Stimulated activated CD4-positive, alpha-beta T cell treated with anti-CD3 and anti-CD28 coated beads, Interleukin-4, amount 100 ng/mL, for 4 hours (primary cell): ENCODE measurements around the gene AZGP1.
A peak's percentile ranks its signal among the peaks of the same experiment; 100 is the strongest.
"Not testable (repeated sequence)": the region's sequence is repeated elsewhere in the genome, so short reads cannot be mapped to it uniquely, and the experiment has no call there.

Experiments used
- DNase-seq, 2 experiments: peaks; one replicate each; pipeline ENCODE4 v3.0.0-alpha.2; 2020

AZGP1 gene

DNA sequence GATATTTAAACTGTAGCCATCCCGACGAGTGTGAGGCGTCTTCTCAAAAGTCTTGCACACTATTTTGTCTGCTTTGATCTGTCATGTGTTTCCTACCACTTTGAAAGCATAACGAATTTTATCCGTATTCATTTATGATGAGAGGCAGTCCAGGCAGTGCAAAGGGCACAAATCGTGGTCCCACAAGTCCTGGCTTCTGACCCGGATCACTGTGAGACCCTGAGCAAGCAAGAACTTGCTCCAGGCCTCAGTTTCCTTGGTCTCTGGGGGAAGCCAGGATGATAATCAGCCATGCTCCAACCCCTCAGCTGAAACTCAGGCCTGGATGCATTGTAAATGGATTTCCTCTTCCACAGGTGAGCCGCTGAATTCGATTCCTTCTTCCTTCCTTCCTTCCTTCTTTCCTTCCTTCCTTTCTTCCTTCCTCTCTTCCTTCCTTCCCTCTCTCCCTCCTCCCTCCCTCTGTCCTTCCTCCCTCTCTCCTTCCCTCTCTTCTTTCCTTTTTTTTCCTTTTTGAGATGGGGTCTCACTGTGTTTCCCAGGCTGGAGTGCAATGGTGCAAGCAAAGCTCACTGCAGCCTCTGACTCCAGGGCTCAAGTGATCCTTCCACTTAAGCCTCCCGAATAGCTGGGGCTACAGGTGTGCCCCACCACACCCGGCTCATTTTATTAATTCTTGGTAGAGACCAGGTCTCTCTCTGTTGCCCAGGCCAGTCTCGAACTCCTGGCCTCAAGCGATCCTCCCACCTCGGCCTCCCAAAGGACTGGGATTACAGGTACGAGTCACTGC is 21.1 kb upstream of the AZGP1 start:
- no peak for DNase-seq

DNA sequence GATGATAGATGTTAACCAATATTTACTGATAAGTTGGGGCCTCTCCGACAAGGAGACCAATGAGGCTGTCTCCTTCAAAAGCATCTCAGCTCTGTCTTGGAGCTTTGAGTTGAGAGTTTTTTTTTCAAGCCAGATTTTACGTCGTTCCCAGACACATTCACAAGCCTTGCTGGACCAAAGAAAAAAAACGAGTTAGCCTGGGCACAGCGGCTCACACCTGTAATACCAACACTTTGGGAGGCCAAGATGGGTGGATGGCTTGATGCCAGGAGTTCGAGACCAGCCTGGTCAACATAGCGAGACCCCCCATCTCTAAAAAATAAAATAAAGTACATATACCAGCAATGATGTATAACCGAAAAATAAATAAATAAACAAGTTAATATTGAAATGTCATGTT is 19.0 kb upstream of the AZGP1 start:
- no peak for DNase-seq

DNA sequence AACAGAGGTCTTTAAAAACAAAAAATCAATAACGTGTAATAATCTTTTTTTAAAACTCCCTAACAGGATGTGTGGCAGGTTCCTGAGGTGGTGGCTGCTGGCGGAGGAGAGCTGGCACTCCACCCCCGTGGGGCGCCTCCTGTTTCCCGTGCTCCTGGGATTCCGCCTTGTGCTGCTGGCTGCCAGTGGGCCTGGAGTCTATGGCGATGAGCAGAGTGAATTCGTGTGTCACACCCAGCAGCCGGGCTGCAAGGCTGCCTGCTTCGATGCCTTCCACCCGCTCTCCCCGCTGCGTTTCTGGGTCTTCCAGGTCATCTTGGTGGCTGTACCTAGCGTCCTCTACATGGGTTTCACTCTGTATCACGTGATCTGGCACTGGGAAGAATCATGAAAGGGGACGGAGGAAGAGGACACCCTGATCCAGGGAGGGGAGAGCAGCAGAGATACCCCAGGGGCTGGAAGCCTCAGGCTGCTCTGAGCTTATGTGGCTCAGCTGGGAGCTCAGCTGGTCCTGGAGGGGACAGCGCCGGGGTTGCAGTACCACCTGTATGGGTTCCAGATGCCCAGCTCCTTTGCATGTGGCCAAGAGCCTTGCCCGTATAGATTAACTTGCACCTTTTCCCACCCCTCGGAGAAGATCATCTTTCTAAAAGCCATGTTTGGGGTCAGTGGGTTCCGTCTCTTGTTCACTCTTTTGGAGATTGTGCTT is 16.7 kb upstream of the AZGP1 start:
- no peak for DNase-seq

DNA sequence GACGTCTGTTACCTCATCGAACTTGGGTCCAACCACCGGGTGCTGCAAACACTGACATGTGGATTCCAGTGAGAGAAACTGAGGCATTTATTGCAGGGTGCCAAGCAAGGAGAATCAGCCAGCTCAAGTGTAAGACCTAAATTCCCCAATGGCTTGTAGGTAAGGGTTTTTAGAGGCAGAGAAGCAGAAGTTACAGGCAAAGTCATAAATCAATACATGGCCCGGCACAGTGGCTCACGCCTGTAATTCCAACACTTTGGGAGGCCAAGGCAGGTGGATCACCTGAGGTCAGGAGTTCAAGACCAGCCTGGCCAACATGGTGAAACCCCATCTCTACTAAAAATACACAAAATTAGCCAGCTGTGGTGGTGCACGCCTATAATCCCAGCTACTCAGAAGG is 15.7 kb upstream of the AZGP1 start:
- not testable (repeated sequence) for DNase-seq

DNA sequence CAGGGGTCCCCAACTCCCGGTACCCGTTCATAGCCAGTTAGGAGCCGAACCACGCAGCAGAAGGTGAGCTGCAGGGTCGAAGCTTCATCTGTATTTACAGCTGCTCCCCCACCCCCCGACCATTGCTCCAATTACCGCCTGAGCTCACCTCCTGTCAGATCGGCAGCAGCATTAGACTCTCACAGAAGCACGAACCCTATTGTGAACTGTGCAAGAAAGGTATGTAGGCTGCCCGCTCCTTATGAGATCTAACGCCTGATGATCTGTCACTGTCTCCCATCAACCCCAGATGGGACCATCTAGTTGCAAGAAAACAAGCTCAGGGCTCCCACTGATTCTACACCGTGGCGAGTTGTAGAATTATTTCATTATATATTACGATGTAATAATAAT is 14.6 kb upstream of the AZGP1 start:
- DNase-seq = no peak

DNA sequence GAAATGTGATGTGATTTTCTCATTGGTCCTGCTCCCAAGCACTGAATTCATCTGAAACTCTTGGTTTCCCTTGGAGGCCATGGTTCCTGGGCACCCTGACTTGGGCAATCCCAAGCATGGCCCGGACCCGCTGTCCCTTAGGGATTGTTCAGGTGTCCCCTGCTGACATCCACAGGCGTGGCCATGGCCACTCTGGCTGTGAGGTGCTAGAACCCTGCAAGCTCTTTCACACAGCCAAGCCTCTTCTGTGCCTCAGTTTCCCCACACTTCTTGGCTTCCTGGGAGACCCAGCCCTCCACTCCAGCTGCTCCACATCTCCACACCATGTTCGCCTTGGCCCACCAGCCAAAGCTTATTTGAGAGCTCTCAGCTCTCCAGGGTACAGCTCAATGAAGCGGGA is 12.0 kb upstream of the AZGP1 start:
- no peak for DNase-seq

DNA sequence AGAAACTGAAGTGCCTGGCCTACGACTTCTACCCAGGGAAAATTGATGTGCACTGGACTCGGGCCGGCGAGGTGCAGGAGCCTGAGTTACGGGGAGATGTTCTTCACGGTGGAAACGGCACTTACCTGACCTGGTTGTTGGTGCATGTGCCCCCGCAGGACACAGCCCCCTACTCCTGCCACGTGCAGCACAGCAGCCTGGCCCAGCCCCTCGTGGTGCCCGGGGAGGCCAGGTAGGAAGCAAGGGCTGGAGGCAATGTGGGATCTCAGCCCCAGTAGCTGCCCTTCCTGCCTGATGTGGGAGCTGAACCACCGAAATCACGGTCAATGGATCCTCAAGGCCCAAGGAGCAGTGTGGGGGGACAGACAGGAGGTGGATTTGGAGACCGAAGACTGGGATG is 11.5 kb upstream of the AZGP1 start:
- not testable (repeated sequence) for DNase-seq

DNA sequence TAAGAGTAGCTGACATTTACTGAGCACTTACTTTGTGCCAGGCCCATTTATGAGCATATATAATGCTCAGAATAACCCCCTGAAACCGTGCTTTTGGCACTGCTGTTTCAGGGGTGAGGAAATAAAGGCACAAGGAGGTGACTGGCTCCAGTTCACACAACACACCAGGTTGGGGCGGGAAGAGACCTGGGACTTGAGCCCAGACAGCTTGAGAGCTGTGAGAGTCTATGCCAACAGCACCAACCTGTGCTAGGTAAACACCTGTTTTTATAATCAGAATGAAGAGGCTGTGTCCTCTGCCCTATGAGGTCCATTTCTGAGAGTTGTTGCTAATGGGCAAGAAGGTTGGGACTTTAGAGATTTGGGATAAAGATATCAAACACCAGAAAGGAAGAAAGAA is 8.8 kb upstream of the AZGP1 start:
- no peak for DNase-seq

DNA sequence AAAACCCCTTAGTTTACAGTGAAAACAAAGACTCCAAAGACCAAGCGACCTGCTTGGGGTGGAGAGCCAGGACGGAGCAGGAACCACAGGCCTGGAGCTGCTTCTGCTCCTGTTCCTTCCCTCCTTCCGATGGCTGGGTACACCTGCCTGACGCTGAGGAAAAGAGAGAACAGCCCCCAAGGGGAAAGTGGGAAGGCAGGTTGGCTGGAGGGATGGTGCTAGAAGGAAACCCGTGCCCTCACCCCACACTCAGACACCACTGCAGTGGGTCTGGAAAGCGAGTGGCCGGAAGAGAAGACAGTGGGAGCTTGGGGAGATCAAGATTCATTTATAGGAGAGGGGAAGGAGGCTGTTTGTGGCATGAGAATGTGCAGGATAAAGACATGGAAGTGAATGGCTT is 5.2 kb upstream of the AZGP1 start:
- not testable (repeated sequence) for DNase-seq

DNA sequence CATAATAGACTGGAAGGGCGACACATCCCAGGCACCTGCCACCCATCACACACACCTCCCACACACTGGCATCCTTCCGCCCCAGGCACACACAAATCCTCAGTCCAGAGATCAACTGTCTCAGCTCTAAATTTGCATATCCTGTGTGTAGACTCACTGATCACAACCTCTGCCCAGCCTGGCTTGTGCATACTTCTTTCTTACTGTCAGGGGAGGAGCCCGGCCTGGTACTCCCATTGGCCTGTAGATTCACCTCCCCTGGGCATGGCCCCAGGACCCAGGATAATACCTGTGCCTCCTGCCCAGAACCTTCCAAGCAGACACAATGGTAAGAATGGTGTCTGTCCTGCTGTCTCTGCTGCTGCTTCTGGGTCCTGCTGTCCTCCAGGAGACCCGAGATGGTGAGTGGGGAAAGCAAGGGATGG is 4.6 kb upstream of the AZGP1 start:
- not testable (repeated sequence) for DNase-seq

DNA sequence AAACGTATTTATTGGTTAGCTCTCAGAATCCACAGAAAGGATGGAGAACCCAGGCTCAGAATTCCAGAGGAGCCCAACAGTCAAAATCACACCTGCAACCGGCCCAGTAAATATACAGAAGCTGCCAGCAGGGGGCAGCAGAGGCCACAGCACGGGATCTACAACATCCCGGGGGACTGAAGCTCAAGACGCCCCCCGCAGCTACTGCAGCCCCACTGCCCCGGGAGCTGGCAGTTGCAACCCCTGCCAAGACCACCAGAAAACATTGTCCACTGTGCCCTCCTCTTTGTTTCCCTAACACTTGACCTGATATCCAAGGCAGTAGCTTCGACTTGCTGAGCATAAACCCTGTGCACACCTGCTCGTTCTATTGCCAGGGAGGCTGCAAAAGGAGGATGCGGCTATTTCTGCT is 4.0 kb upstream of the AZGP1 start:
- peak; percentile 47 to 66 for DNase-seq

DNA sequence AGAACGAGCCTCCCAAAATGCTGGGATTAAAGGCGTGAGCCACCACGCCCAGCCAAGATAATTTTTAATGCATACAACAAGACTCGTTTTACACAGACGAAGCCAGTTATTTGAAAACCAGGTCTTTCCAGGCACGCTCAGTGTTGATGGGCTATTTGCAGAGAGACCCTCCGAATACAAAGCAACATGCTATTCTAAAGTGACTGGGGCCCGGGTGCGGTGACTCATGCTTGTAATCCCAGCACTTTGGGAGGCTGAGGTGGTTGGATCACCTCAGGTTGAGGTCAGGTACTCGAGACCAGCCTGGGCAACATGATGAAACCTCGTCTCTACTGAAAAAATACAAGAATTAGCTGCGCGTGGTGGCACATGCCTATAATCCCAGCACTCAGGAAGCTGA is 795 bp upstream of the AZGP1 start:
- no peak for DNase-seq

DNA sequence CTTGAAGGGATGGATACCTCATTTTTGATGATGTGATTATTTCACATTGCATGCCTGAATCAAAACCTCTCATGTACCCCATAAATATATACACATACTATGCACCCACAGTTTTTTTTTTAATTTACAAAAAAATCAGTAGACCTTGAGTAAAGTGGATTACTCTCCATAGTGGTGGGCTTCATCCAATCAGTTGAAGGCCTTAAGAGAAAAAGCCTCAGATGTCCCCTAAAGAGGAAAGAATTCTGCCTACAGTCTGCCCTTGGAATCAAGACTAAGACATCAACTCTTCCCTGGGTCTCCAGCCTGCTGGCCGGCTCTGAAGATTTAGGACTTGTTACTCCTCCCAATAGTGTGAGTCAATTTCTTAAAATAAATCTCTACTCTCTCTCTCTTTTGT is 1.1 kb downstream of the AZGP1 start:
- no peak for DNase-seq

DNA sequence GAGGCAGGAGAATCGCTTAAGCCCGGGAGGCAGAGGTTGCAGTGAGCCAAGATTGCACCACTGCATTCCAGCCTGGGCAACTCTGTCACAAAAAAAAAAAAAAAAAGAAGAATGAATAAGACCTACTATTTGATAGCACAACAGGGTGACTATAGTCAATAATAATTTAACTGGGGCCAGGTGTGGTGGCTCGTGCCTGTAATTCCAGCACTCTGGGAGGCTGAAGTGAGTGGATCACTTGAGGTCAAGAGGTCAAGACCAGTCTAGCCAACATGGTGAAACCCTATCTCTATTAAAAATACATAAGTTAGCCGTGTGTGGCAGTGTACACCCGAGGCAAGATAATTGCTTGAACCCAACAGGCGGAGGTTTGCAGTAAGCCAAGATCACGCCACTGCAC is 2.0 kb downstream of the AZGP1 start:
- not testable (repeated sequence) for DNase-seq

DNA sequence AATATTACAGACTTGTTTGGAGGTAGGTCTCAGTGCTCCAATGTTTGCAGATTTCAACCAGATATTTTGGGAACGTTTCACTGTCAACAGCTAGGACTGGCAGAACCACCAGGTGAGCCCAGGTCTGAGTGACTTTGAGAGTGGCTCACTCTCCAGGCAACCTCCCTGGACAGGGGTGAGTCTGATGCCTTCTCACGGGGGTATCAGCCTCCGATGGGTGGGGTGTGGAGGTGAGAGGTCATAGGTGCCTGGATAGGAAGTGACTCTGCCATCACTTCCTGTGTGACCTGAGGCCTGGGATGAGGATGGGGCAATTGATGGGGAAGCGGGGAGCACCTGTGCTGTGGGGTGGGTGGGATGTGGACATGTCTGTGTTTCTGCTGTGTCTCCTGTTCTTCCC is 4.6 kb downstream of the AZGP1 start:
- DNase-seq = no peak

DNA sequence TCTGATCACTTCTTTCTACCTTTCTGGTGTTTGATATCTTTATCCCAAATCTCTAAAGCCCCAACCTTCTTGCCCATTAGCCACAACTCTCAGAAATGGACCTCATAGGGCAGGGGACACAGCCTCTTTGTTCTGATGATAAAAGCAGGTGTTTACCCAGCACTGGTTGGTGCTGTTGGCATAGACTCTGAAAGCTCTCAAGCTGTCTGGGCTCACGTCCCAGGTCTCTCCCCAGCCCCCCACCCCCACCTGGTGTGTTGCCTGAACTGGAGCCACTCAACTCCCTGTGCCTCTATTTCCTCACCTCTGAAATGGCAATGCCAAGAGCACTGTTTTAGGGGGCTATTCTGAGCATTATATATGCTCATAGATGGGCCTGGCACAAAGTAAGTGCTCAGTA is 6.0 kb downstream of the AZGP1 start:
- DNase-seq = not testable (repeated sequence)

DNA sequence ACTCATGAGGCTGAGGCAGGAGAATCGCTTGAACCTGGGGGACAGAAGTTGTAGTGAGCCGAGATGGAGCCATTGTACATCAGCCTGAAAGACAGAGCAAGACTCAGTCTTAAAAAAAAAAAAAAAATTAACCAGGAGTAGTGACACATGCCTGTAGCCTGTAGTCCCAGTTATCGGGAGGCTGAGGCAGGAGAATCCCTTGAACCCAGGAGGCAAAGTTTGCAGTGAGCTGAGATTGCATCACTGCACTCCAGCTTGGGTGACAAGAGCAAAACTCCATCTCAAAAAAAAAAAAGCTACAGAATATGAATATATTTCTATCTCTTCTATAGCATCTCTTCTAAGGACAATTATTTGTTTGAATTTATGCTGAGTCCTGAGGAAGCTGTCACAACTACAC is 6.5 kb downstream of the AZGP1 start:
- DNase-seq = no peak

DNA sequence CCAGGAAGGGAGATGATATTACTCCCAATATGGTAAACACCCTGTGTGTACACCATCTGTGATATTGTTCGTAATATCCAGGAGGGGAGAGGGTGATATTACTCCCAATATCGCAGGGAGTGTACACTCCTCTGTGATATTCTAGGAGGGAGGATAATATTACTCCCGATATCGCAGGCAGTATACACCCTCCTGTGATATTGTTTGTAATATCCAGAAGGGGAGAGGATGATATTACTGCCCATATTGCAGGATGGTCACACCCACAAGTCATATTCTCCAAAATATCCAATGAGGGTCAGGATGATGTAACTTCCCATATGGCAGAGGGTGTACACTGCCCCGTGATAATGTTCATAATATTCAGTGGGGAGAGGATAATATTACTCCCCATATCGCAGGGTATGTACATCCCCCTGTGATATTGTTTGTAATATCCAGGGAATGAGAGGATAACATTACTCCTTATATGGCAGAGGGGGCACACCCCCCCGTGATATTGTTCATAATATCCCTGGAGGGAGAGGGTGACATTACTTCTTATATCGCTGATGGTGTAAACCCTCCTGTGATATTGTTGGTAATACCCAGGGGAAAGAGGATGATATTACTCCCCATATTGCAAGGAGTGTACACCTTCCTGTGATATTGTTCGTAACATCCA is 17.1 kb downstream of the AZGP1 start:
- DNase-seq = no peak

DNA sequence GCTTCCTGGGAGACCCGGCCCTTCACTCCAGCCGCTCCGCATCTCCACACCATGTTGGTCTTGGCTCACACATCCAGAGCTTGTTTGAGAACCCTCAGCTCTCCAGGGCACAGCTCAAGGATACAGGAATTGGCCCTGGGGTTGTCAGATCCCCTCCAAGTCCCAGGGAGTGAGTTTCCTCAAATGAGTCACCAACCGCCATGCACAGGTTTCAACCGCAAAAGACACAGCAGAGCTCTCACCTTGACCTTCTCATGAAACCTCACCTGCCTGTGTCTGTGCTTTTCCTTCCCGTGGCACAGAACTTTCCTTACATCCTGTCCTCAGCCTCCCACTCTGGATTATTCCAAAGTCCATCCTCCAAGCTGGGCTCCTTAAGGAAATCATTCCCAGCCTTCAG is 20.6 kb downstream of the AZGP1 start:
- DNase-seq = no peak

DNA sequence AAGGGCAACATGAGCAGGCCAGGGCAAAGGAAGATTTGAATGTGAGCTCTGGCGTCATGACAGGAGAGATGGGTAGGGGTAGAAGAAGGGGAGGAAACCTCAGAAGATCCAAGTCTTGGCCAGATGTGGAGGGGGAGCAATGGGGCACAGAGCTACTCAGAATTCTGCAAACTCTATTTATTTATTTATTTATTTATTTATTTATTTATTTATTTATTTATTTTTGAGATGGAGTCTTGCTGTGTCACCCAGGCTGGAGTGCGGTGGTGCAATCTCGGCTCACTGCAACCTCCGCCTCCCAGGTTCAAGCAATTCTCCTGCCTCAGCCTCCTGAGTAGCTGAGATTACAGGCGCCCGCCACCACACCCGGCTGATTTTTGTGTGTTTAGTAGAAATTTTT is 21.2 kb downstream of the AZGP1 start:
- DNase-seq = not testable (repeated sequence)

DNA sequence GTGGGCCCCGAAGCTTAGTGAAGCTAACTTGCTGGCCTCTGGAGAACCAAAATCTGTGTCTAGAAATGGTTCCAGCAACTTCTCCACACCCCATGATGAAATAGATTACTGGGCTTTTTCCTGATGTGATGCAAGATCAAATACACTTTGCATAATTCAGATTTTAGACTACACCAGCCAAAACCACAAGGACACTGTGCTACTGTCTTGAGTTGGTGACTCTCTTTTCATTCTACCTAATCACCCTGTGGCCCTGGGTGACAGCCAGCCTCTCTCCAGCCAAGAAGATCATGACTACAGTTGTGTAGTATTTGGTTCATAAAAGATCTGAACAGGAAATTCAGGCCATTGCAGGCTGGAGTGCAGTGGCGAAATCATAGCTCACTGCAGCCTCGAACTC is 22.2 kb downstream of the AZGP1 start:
- DNase-seq = no peak

DNA sequence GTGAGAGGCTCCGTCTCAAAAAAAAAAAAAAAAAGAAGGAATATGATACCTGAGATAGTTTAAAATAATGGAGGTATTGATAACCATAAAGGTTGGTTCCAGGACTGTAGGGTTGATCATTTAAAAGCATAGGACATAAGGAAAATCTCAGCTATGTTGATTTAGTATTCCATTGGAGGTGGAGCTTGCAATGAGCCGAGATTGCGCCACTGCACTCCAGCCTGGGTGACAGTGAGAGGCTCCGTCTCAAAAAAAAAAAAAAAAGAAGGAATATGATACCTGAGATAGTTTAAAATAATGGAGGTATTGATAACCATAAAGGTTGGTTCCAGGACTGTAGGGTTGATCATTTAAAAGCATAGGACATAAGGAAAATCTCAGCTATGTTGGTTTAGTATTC is 23.2 kb downstream of the AZGP1 start:
- not testable (repeated sequence) for DNase-seq

DNA sequence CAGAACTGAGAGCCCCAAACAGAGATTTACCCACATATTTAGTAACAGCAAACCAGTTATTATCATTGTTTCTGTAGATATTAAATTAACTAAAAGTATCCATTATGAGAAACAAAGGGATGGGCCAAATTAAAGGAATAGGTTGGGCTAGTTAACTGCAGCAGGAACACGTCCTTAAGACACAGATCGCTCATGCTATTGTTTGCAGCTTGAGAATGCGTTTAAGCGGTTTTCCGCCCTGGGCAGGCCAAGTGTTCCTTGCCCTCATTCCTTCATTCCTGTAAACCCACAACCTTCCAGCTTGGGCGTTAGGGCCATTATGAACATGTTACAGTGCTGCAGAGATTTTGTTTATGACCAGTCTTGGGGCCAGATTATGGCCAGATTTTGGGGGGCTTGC is 25.0 kb downstream of the AZGP1 start:
- DNase-seq = not testable (repeated sequence)

DNA sequence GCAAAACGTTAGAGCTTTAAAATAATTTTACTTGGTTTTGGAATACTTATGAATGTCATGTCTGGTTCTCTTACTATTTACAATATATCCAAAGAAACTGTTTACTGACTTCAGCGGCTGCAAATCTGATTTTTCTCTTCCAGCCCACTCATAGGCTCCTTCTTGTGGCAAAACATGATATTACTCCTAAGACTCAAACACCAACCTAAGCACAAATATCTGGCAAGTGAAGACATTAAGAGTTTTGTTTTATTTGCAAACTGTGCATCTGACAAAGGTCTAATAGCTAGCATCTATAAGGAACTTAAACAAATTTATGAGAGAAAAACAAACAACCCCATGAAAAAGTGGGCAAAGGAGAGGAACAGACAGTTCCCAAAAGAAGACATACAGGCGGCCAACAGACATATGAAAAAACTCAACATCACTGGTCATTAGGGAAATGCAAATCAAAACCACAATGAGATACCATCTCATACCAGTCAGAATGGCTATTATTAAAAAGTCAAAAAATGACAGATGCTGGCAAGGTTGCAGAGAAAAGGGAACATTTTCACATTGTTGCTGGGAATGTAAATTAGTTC is 26.1 kb downstream of the AZGP1 start:
- DNase-seq = no peak
